B cell (primary cell): Measurements from ENCODE around the gene ZBTB16.

Source experiments
- CTCF ChIP-seq: fragments of 200-600 bp; IDR thresholded peaks from one replicate; pipeline ENCODE4 v1.8.0; 2022; ENCODE audit warnings: antibody characterized with exemption, mild to moderate bottlenecking
- EZH2 ChIP-seq: IDR thresholded peaks from 2 replicates; pipeline ENCODE4 v1.6.1; 2012; ENCODE audit warnings: borderline replicate concordance, low read depth, mild to moderate bottlenecking, moderate library complexity, low read length; ENCODE audit not compliant: insufficient read depth, poor library complexity, severe bottlenecking

DNA sequence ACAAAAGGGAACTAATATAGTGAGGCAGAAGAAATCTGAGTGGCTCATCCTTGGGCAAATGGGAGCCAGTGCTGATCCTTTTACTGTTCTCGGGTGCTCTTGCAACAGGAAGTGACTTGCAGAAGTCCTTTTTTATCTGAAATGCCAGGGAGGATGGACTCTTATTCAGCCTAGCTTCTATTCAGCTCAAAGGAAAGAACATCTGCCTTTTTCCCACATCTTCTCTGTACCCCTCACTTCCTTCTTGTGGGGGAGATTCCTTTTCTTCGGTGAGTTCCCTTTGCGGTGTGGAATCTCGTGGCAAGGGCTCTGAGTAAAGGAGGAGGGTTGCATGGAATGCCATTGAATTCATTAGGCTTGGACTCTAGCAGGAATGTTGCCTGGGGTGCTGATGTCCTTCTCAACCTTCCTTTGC, 76.2 kb downstream of the ZBTB16 start:
- TF ChIP-seq CTCF (no peak), EZH2 (no peak)
